Naive thymus-derived CD4-positive, alpha-beta T cell (primary cell): ENCODE results near the gene CEP63. TPM values are rescaled to one million over a fixed set of nuclear protein-coding genes. Genes with fewer than 3 reads are reported as not detected.

Source experiments
- ATAC-seq: fragments of 150-1000 bp; cut with Tn5 transposase; 2 replicates; pipeline ENCODE4 v1.10.0; 2021; ENCODE audit warnings: mild to moderate bottlenecking, moderate library complexity
- CTCF ChIA-PET: fragments of 350-600 bp; sonication (Branson Sonifier 250); formaldehyde crosslinking; loops from one replicate; lab custom pipeline; 2021; ENCODE audit warnings: antibody characterized with exemption; lab: Charles Lee
- POLR2A ChIA-PET: fragments of 350-600 bp; sonication (Branson Sonifier 250); formaldehyde crosslinking; loops from one replicate; lab custom pipeline; 2021; ENCODE audit warnings: antibody characterized with exemption, inconsistent platforms; lab: Charles Lee
- DNase-seq, 9 donors: peaks; one replicate each; pipeline versions ENCODE4 v3.0.0 to v3.0.0-alpha.2; 2020 to 2022; ENCODE audit warnings: mixed read lengths in 1 of 9
- H3K27ac ChIP-seq: one replicate; pipeline ENCODE4 v1.7.0; 2013; ENCODE audit warnings: mild to moderate bottlenecking, low read depth, low read length, moderate library complexity
- H3K27me3 ChIP-seq, 2 donors: one replicate each; pipeline ENCODE4 v1.7.0; 2013; ENCODE audit warnings: low read length in 2 of 2, mild to moderate bottlenecking in 2 of 2, moderate library complexity in 2 of 2; ENCODE audit not compliant: control insufficient read depth in 2 of 2, insufficient read depth in 2 of 2
- H3K36me3 ChIP-seq, 3 experiments: 1 replicate in 2 of 3; 2 replicates in 1 of 3; pipeline ENCODE4 v1.7.0; 2013; ENCODE audit warnings: low read length in 3 of 3, mild to moderate bottlenecking in 3 of 3, moderate library complexity in 1 of 3; ENCODE audit not compliant: insufficient read depth in 3 of 3, control insufficient read depth in 2 of 3
- H3K4me1 ChIP-seq, 2 donors: one replicate each; pipeline ENCODE4 v1.7.0; 2013; ENCODE audit warnings: low read length in 2 of 2, mild to moderate bottlenecking in 2 of 2, moderate library complexity in 1 of 2; ENCODE audit not compliant: control insufficient read depth in 2 of 2, insufficient read depth in 2 of 2
- H3K4me3 ChIP-seq: 2 replicates; pipeline ENCODE4 v1.7.0; 2013; ENCODE audit warnings: mild to moderate bottlenecking, low read length
- H3K9me3 ChIP-seq, 3 experiments: 1 replicate in 2 of 3; 2 replicates in 1 of 3; pipeline ENCODE4 v1.7.0; 2013; ENCODE audit warnings: low read length in 3 of 3; ENCODE audit not compliant: control insufficient read depth in 2 of 3
- H3K27ac Mint-ChIP-seq, 9 donors: one replicate each; pipeline ENCODE4 v1.8.0; 2020 to 2022; ENCODE audit warnings: mixed read lengths in 9 of 9, mild to moderate bottlenecking in 8 of 9, moderate library complexity in 5 of 9, inconsistent platforms in 2 of 9
- H3K27me3 Mint-ChIP-seq, 5 donors: one replicate each; pipeline ENCODE4 v1.8.0; 2021 to 2022; ENCODE audit warnings: mixed read lengths in 5 of 5, mild to moderate bottlenecking in 1 of 5
- H3K36me3 Mint-ChIP-seq, 5 donors: one replicate each; pipeline ENCODE4 v1.8.0; 2020 to 2022; ENCODE audit warnings: mixed read lengths in 5 of 5, mild to moderate bottlenecking in 3 of 5, inconsistent platforms in 1 of 5
- H3K4me1 Mint-ChIP-seq, 7 donors: one replicate each; pipeline ENCODE4 v1.8.0; 2020 to 2022; ENCODE audit warnings: mixed read lengths in 7 of 7, mild to moderate bottlenecking in 3 of 7, inconsistent platforms in 1 of 7
- H3K4me3 Mint-ChIP-seq, 10 donors: one replicate each; pipeline ENCODE4 v1.8.0; 2020 to 2022; ENCODE audit warnings: mild to moderate bottlenecking in 10 of 10, mixed read lengths in 10 of 10, moderate library complexity in 6 of 10, inconsistent platforms in 2 of 10
- H3K9me3 Mint-ChIP-seq, 11 donors: one replicate each; pipeline ENCODE4 v1.8.0; 2020 to 2022; ENCODE audit warnings: mixed read lengths in 11 of 11, mild to moderate bottlenecking in 4 of 11, inconsistent platforms in 1 of 11, moderate library complexity in 1 of 11
- intact Hi-C, 2 donors: fragments of 100-400 bp; cut with micrococcal nuclease; formaldehyde crosslinking; loops; one replicate each; pipeline ENCODE4 v1.15.1; 2023
- polyA plus RNA-seq, 2 donors: library from polyadenylated mRNA; unstranded; fragments of 300-500 nt; fragmentation: Illumina TruSeq; gene quantifications; one replicate each; pipeline ENCODE4 v1.2.3, GENCODE V29; 2021
- total RNA-seq, 6 experiments: library from RNA in 5 of 6; stranded (reverse) in 5 of 6; gene quantifications; 1 replicate in 5 of 6; 2 replicates in 1 of 6; pipeline ENCODE4 v1.2.3 and lab custom pipeline; 2021 to 2026

The CEP63 gene
- total and polyA plus RNA-seq, 7 experiments from 2014 or later = 21.1 to 56.3 (median 26.4) TPM

- intact Hi-C loops = loop anchor here in 1 of 2 donors (5.0 kb wide), 1 partner anchor 1438 kb away; no protein-coding TSS in a partner anchor
- ChIA-PET POLR2A (no interaction called here), CTCF (interaction anchor here (0.7 to 1.3 kb wide), 2 partner anchors 456 to 1438 kb away, joined by 3 read pairs; no protein-coding TSS in a partner anchor)
- Mint-ChIP-seq H3K4me1 (peaks cover 0 to 8% (median 7%) of the 10 kb centered on the region in 7 donors), H3K4me3 (no peak overlapping the region), H3K27me3 (peaks cover 9 to 30% (median 15%) of the 10 kb centered on the region in 5 donors), H3K9me3 (no peaks in the 10 kb centered on the region), H3K27ac (no peak overlapping the region), H3K36me3 (no peaks in the 10 kb centered on the region)
- Histone ChIP-seq H3K27ac (no peak overlapping the region), H3K4me1 (no peaks in the 10 kb centered on the region), H3K27me3 (no peaks in the 10 kb centered on the region), H3K4me3 (no peak overlapping the region), H3K36me3 (no peaks in the 10 kb centered on the region), H3K9me3 (no peaks in the 10 kb centered on the region)
- DNase-seq (no peak), ATAC-seq (no peak)
These were observed 118.1 kb downstream of the CEP63 start for GRCh38 chr3:134603956-134604355.

GRCh38 chr3:134605556-134605955 lies 119.7 kb downstream of the CEP63 start:
- peaks cover 0 to 6% (median 5%) of the 10 kb centered on the region in 7 donors for H3K4me1 Mint-ChIP-seq
- no peaks in the 10 kb centered on the region for H3K36me3 ChIP-seq
- CTCF ChIA-PET = no interaction called here
- no peaks in the 10 kb centered on the region for H3K9me3 Mint-ChIP-seq
- ATAC-seq (peak; percentile 10), DNase-seq (no peak)
- no peaks in the 10 kb centered on the region for H3K27me3 ChIP-seq
- no peaks in the 10 kb centered on the region for H3K36me3 Mint-ChIP-seq
- no peak overlapping the region for H3K27ac Mint-ChIP-seq
- POLR2A ChIA-PET = no interaction called here
- no peaks in the 10 kb centered on the region for H3K4me1 ChIP-seq
- no peak overlapping the region for H3K4me3 Mint-ChIP-seq
- no peaks in the 10 kb centered on the region for H3K9me3 ChIP-seq
- H3K27ac ChIP-seq = no peak overlapping the region
- H3K4me3 ChIP-seq = no peak overlapping the region
- intact Hi-C loops = no loop called here
- peaks cover 6 to 41% (median 14%) of the 10 kb centered on the region in 5 donors for H3K27me3 Mint-ChIP-seq

GRCh38 chr3:134606033-134607025 lies 120.5 kb downstream of the CEP63 start:
- no peaks in the 10 kb centered on the region for H3K9me3 ChIP-seq
- POLR2A ChIA-PET = no interaction called here
- H3K27me3 ChIP-seq = no peaks in the 10 kb centered on the region
- DNase-seq (no peak), ATAC-seq (peak; percentile 23)
- Mint-ChIP-seq H3K4me3 (peak overlapping the region in 1 of 10 donors; percentile 27), H3K9me3 (no peaks in the 10 kb centered on the region), H3K27ac (no peak overlapping the region), H3K4me1 (peaks cover 0 to 3% (median 0%) of the 10 kb centered on the region in 7 donors), H3K36me3 (no peaks in the 10 kb centered on the region), H3K27me3 (peaks cover 4 to 34% (median 14%) of the 10 kb centered on the region in 5 donors)
- H3K27ac ChIP-seq = no peak overlapping the region
- CTCF ChIA-PET = no interaction called here
- H3K4me3 ChIP-seq = no peak overlapping the region
- no peaks in the 10 kb centered on the region for H3K4me1 ChIP-seq
- no peaks in the 10 kb centered on the region for H3K36me3 ChIP-seq
- intact Hi-C loops = no loop called here

GRCh38 chr3:134607054-134608022 lies 121.5 kb downstream of the CEP63 start:
- CTCF ChIA-PET = no interaction called here
- no peak overlapping the region for H3K4me3 Mint-ChIP-seq
- H3K27me3 Mint-ChIP-seq = peaks cover 4 to 32% (median 14%) of the 10 kb centered on the region in 5 donors
- Histone ChIP-seq H3K27ac (no peak overlapping the region), H3K4me1 (no peaks in the 10 kb centered on the region), H3K4me3 (no peak overlapping the region), H3K27me3 (no peaks in the 10 kb centered on the region), H3K9me3 (no peaks in the 10 kb centered on the region), H3K36me3 (no peaks in the 10 kb centered on the region)
- intact Hi-C loops = no loop called here
- POLR2A ChIA-PET = no interaction called here
- no peak overlapping the region for H3K27ac Mint-ChIP-seq
- peaks cover 0 to 4% (median 0%) of the 10 kb centered on the region in 7 donors for H3K4me1 Mint-ChIP-seq
- no peaks in the 10 kb centered on the region for H3K36me3 Mint-ChIP-seq
- ATAC-seq (no peak), DNase-seq (no peak)
- no peaks in the 10 kb centered on the region for H3K9me3 Mint-ChIP-seq

- peaks cover 4 to 32% (median 14%) of the 10 kb centered on the region in 5 donors for H3K27me3 Mint-ChIP-seq
- Histone ChIP-seq H3K27ac (no peak overlapping the region), H3K9me3 (no peaks in the 10 kb centered on the region), H3K4me1 (no peaks in the 10 kb centered on the region), H3K36me3 (no peaks in the 10 kb centered on the region), H3K27me3 (no peaks in the 10 kb centered on the region), H3K4me3 (no peak overlapping the region)
- POLR2A ChIA-PET = no interaction called here
- no peaks in the 10 kb centered on the region for H3K9me3 Mint-ChIP-seq
- peaks cover 0 to 4% (median 0%) of the 10 kb centered on the region in 7 donors for H3K4me1 Mint-ChIP-seq
- CTCF ChIA-PET = interaction anchor here (0.8 kb wide), 1 partner anchor 11 kb away, joined by 3 read pairs; no protein-coding TSS in a partner anchor
- intact Hi-C loops = no loop called here
- no peaks in the 10 kb centered on the region for H3K36me3 Mint-ChIP-seq
- no peak for DNase-seq
- H3K27ac Mint-ChIP-seq = no peak overlapping the region
- H3K4me3 Mint-ChIP-seq = no peak overlapping the region
- ATAC-seq = no peak
These were observed 122.3 kb downstream of the CEP63 start for GRCh38 chr3:134608023-134608770.
